Neural progenitor cell (in vitro differentiated cells): Measurements from ENCODE around the gene LAMTOR5. TPM values are rescaled to one million over a fixed set of nuclear protein-coding genes. Genes with fewer than 3 reads are reported as not detected.

Experiments
- DNase-seq: peaks from one replicate; pipeline ENCODE4 v3.0.0-alpha.2; 2016; ENCODE audit warnings: low spot score
- H2AFZ ChIP-seq: fragments of 200-600 bp; sonication (generic); replicated peaks from 2 replicates; pipeline ENCODE4 v1.6.1; 2016; ENCODE audit warnings: antibody characterized with exemption
- H3F3A ChIP-seq: fragments of 200-600 bp; sonication (generic); 2 replicates; pipeline ENCODE4 v1.6.1; 2016; ENCODE audit warnings: antibody characterized with exemption, low read depth
- H3K27ac ChIP-seq: fragments of 200-600 bp; sonication (generic); 2 replicates; pipeline ENCODE4 v1.5.1; 2016; ENCODE audit warnings: mild to moderate bottlenecking
- H3K27me3 ChIP-seq: fragments of 200-600 bp; sonication (generic); 2 replicates; pipeline ENCODE4 v1.6.1; 2016; ENCODE audit warnings: mild to moderate bottlenecking, moderate library complexity
- H3K36me3 ChIP-seq: fragments of 200-600 bp; sonication (generic); 2 replicates; pipeline ENCODE4 v1.5.1; 2016
- H3K4me1 ChIP-seq: fragments of 200-600 bp; sonication (generic); 2 replicates; pipeline ENCODE4 v1.6.1; 2016; ENCODE audit warnings: mixed run types
- H3K4me2 ChIP-seq: fragments of 200-600 bp; sonication (generic); 2 replicates; pipeline ENCODE4 v1.6.1; 2016
- H3K4me3 ChIP-seq: fragments of 200-600 bp; sonication (generic); 2 replicates; pipeline ENCODE4 v1.5.1; 2016
- H3K79me2 ChIP-seq: fragments of 200-600 bp; sonication (generic); 2 replicates; pipeline ENCODE4 v1.6.1; 2016; ENCODE audit warnings: low read depth
- H3K9ac ChIP-seq: fragments of 200-600 bp; sonication (generic); 2 replicates; pipeline ENCODE4 v1.6.1; 2016
- H3K9me3 ChIP-seq: fragments of 200-600 bp; sonication (generic); 2 replicates; pipeline ENCODE4 v1.5.1; 2016; ENCODE audit warnings: low read depth
- H4K20me1 ChIP-seq: fragments of 200-600 bp; sonication (generic); 2 replicates; pipeline ENCODE4 v1.6.1; 2016; ENCODE audit warnings: low read depth
- H3K27ac Mint-ChIP-seq: 3 replicates; pipeline ENCODE4 v1.8.0; 2021; ENCODE audit warnings: mixed read lengths
- H3K27me3 Mint-ChIP-seq: 2 replicates; pipeline ENCODE4 v1.8.0; 2022; ENCODE audit warnings: low read depth, mild to moderate bottlenecking, inconsistent platforms, moderate library complexity, mixed read lengths; ENCODE audit not compliant: insufficient read depth
- H3K36me3 Mint-ChIP-seq: 3 replicates; pipeline ENCODE4 v1.8.0; 2021; ENCODE audit warnings: mixed read lengths
- H3K4me1 Mint-ChIP-seq: 3 replicates; pipeline ENCODE4 v1.8.0; 2021; ENCODE audit warnings: mixed read lengths
- H3K4me3 Mint-ChIP-seq: 3 replicates; pipeline ENCODE4 v1.8.0; 2021; ENCODE audit warnings: mild to moderate bottlenecking, moderate library complexity, mixed read lengths
- H3K9me3 Mint-ChIP-seq: 3 replicates; pipeline ENCODE4 v1.8.0; 2020; ENCODE audit warnings: mixed read lengths
- EZH2 ChIP-seq: fragments of 200-600 bp; sonication (generic); IDR thresholded peaks from 2 replicates; pipeline ENCODE4 v1.6.1; 2017; ENCODE audit warnings: antibody characterized with exemption, mild to moderate bottlenecking, moderate library complexity
- EZH2phosphoT487 ChIP-seq: fragments of 200-600 bp; sonication (generic); IDR thresholded peaks from 2 replicates; pipeline ENCODE4 v1.6.1; 2017; ENCODE audit warnings: antibody characterized with exemption
- total RNA-seq: library from RNA; depleted of rRNA; stranded (reverse); fragments of >200 nt; gene quantifications from 2 replicates; pipeline ENCODE4 v1.2.3, GENCODE V29; 2015; ENCODE audit warnings: low replicate concordance
- TF ChIP-seq, protein P1 (sequence below): fragments of 200-600 bp; sonication (generic); IDR thresholded peaks from 2 replicates; pipeline ENCODE4 v1.5.1; 2017; ENCODE audit warnings: antibody characterized with exemption, mild to moderate bottlenecking

LAMTOR5 gene
- total RNA-seq, 1 donor from 2014 or later, result 46.8 TPM

DNA sequence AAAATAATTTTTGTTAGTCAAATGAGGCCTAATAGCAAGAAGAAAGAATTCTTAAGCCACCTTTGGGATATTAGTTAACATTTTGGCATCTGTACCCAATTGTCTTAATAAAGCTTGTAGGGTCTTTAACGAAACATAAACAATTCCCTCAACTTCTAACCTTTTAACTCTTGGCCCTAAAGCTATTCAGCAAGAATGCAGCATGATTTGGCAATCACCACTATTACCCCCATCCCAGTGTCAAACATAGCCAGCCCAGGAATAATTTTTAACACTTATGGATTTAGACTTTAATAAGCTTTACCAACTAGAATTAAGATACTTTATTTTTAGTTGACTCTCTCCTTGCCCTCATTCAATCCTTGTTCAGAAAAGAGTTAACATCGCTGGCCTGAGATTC lies 14.2 kb downstream of the LAMTOR5 start:
- no peak overlapping the region for H3K4me3 Mint-ChIP-seq
- Histone ChIP-seq H3K27ac (no peak overlapping the region), H3K4me3 (no peak overlapping the region), H3K9ac (no peak overlapping the region), H3K4me2 (no peak overlapping the region), H2AFZ (no peak overlapping the region), H4K20me1 (no peaks in the 10 kb centered on the region), H3K79me2 (no peaks in the 10 kb centered on the region), H3K9me3 (no peaks in the 10 kb centered on the region), H3K36me3 (no peaks in the 10 kb centered on the region), H3K27me3 (no peaks in the 10 kb centered on the region), H3F3A (no peaks in the 10 kb centered on the region), H3K4me1 (peaks cover 12% of the 10 kb centered on the region)
- peaks cover 3% of the 10 kb centered on the region for H3K27me3 Mint-ChIP-seq
- peaks cover 12% of the 10 kb centered on the region for H3K36me3 Mint-ChIP-seq
- H3K9me3 Mint-ChIP-seq, result no peaks in the 10 kb centered on the region
- H3K27ac Mint-ChIP-seq, result no peak overlapping the region
- H3K4me1 Mint-ChIP-seq, result peaks cover 10% of the 10 kb centered on the region
- TF ChIP-seq, protein P1, sequence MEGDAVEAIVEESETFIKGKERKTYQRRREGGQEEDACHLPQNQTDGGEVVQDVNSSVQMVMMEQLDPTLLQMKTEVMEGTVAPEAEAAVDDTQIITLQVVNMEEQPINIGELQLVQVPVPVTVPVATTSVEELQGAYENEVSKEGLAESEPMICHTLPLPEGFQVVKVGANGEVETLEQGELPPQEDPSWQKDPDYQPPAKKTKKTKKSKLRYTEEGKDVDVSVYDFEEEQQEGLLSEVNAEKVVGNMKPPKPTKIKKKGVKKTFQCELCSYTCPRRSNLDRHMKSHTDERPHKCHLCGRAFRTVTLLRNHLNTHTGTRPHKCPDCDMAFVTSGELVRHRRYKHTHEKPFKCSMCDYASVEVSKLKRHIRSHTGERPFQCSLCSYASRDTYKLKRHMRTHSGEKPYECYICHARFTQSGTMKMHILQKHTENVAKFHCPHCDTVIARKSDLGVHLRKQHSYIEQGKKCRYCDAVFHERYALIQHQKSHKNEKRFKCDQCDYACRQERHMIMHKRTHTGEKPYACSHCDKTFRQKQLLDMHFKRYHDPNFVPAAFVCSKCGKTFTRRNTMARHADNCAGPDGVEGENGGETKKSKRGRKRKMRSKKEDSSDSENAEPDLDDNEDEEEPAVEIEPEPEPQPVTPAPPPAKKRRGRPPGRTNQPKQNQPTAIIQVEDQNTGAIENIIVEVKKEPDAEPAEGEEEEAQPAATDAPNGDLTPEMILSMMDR, result no peak
- TF ChIP-seq EZH2 (no peak), EZH2phosphoT487 (no peak)
- no peak for DNase-seq

DNA sequence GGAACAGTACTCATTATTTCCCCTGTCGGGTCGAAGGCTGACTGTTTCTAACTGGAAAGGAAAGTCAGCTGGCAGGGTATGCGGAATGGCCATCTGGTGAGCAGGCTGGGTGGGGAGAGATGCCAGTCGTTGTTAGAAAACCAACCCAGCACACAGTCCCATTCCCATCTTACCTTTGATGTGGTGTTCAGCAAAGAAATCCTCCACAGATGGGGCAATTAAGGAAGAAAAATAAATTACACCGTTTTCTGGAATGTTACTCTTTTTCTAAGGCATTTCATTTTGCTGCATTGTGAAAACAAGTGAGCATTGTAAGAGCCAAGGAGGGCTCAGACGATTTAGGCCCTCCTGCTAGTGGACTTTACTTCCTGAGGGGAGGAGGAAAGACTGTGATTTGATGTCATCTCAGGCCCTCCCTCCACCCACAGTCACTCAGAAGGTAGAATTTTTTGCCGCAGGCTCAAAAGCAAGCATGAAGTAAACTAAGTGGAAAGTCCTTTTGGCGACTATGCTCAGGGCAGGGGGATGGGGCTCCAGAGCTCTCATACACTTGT lies 16.7 kb downstream of the LAMTOR5 start, which contains the start of gene SLC16A4:
TSS of gene SLC16A4 (minus strand) at position 335 of the 554 bp plus-strand sequence. CDS start 1,703 bp downstream, outside the sequence.
- H3K79me2 ChIP-seq, result no peaks in the 10 kb centered on the region
- no peak within 1 kb of the TSS for H3K9ac ChIP-seq
- no peak within 1 kb of the TSS for H2AFZ ChIP-seq
- peaks cover 12% of the 10 kb centered on the region for H3K4me1 ChIP-seq
- no peaks in the 10 kb centered on the region for H3F3A ChIP-seq
- Mint-ChIP-seq H3K27me3 (peaks cover 3% of the 10 kb centered on the region), H3K36me3 (peaks cover 9% of the 10 kb centered on the region), H3K4me1 (peaks cover 10% of the 10 kb centered on the region), H3K27ac (peak within 1 kb of the TSS; percentile 80), H3K4me3 (no peak within 1 kb of the TSS), H3K9me3 (no peaks in the 10 kb centered on the region)
- TF ChIP-seq EZH2 (no peak), EZH2phosphoT487 (no peak)
- TF ChIP-seq, protein P1, result no peak
- no peak within 1 kb of the TSS for H3K4me3 ChIP-seq
- H3K4me2 ChIP-seq, result peak within 1 kb of the TSS; percentile 1
- H3K27me3 ChIP-seq, result no peaks in the 10 kb centered on the region
- H3K9me3 ChIP-seq, result no peaks in the 10 kb centered on the region
- H4K20me1 ChIP-seq, result no peaks in the 10 kb centered on the region
- H3K36me3 ChIP-seq, result no peaks in the 10 kb centered on the region
- H3K27ac ChIP-seq, result no peak within 1 kb of the TSS
- peak; percentile 25 for DNase-seq

DNA sequence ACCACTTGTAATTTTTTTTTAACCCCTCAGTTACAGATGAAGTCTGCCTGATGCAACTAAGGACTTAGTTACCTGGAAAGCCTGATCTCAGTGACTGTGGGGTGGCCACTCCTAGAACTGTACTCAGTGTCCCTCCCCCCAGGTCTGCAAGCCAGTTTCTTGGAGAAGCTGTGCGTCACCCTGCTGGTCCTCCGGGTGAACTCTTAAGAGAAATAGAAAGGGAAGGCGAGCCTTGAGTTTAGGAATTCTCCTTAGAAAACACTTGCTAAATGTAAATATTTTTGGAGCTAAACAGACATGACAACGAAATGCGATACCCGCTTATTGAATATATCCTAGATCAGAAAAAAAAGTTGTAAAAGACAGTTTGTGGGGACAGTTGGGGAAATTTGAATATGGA lies 17.4 kb downstream of the LAMTOR5 start:
- Histone ChIP-seq H3K27ac (no peak overlapping the region), H3K9ac (no peak overlapping the region), H3K79me2 (no peaks in the 10 kb centered on the region), H2AFZ (no peak overlapping the region), H3K4me2 (no peak overlapping the region), H3K9me3 (no peaks in the 10 kb centered on the region), H3F3A (no peaks in the 10 kb centered on the region), H3K4me3 (no peak overlapping the region), H3K27me3 (no peaks in the 10 kb centered on the region), H4K20me1 (no peaks in the 10 kb centered on the region), H3K4me1 (peaks cover 12% of the 10 kb centered on the region), H3K36me3 (no peaks in the 10 kb centered on the region)
- H3K9me3 Mint-ChIP-seq, result no peaks in the 10 kb centered on the region
- H3K4me3 Mint-ChIP-seq, result no peak overlapping the region
- peak overlapping the region; percentile 80 for H3K27ac Mint-ChIP-seq
- H3K4me1 Mint-ChIP-seq, result peaks cover 10% of the 10 kb centered on the region
- TF ChIP-seq EZH2 (no peak), EZH2phosphoT487 (no peak)
- TF ChIP-seq, protein P1, result no peak
- DNase-seq, result peak; percentile 3
- peaks cover 4% of the 10 kb centered on the region for H3K36me3 Mint-ChIP-seq
- peaks cover 3% of the 10 kb centered on the region for H3K27me3 Mint-ChIP-seq
